NOMO-1 treated with DMSO at 0.1 percent for 48 hours (cell line): ENCODE results near the gene BAIAP2L2.

Experiments
- DNase-seq: peaks from one replicate; lab custom pipeline; 2025; ENCODE audit not compliant: unreplicated experiment; lab: John Stamatoyannopoulos, UW

BAIAP2L2 gene

DNA sequence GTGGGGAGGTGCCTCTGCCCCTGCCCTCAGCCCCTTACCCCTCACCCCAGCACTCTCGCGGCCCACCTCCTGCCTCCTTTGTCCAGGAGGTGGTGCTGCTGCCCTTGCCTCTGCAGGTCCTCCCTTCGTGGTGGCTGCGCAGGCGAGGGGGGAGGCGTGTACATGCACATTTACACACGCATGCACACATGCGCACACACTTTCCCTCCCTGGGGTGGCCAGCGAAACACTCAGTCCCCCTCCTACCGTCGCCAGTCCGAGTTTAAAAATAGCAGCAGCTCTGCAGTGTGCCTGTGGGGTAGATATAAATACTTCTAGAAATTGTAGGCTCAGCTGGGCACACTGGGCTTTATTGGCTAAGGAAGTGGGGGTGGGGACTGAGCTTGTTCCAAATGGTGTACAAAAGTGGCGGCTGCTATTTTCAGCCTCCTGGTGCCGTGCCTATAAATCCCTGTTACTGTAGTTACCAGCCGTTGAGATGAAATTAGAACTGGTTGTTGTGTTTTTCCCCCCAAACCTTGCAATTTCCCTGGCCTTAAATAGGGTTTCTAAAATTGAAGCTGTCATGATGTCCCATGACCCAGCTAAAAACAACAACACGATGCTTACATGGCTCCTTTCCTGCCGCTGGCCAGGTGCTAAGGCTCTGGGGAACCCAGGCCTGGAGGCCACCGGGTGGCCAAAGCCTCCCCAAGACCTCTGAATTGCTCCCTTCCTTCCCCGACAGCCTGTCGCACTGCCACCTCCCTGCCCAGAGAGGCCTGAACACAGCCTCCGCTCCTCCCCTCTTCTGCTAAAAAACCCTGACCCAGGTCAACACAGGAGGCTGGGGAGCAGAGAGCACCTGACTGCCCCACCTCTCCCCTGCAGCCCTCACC, 40.9 kb downstream of the BAIAP2L2 start:
- peak; percentile 78 for DNase-seq

DNA sequence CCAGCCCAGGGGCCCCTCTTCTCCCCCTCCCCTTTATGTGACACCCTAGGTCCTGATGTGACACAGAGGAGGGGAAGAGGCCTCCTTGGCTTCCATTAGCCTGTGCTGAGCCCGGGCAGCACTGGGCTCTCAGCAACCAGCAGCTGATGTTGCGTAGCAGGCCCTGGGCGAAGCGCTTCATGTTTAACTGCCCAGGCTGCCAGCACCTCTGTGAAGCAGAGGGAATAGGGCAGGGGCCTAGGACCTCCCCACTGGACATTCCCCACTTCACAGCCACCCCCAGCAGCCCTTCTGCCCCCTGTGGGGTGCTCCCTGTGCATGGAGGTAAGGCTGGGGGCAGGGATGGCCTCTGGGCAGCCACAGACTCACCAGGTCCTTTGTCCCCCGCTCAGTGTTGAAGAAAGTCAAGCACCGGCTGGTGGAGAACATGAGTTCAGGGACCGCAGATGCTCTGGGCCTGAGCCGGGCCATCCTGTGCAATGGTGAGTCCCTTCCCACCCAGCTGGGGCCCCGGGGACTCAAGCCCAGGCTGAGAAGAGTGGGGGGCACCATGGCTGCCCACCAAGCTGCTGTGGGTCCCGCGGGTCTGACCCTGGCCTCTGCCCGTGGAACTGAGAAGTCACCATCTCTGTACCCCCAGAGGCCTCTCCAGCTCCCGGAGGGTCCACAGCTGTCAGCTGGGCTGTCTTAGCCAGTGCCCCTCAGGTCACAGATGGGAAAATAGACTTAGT, 41.7 kb downstream of the BAIAP2L2 start:
- no peak for DNase-seq

DNA sequence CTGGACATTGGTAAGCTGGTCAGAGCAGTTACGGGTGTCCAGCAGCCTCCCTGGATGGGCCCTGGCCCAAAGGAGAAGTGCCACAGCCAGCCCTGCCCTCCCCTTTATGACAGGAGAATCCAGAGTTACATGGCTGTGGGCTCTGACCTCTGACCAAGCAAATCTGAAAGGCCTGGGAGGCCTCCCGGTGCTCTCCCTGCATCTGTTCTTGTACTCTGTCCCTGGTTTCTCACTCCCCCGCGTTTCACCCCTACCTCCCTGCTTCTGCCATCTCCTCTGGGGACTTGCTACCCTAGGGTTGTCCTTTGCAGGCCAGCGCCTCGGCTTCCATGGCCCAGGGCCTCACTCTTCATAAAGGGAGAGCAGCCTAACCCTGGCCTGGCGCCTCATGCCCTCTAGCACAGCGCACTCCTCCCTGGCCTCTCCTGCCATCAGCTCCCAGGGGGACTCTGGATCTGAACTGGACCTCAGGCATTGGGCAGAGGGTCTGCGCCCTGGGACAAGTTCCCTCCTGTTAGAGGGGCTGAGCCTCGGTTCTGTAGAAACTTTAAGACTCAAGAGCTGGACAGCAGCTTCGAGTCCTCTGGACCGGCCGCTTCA, 42.6 kb downstream of the BAIAP2L2 start:
- DNase-seq, result no peak

DNA sequence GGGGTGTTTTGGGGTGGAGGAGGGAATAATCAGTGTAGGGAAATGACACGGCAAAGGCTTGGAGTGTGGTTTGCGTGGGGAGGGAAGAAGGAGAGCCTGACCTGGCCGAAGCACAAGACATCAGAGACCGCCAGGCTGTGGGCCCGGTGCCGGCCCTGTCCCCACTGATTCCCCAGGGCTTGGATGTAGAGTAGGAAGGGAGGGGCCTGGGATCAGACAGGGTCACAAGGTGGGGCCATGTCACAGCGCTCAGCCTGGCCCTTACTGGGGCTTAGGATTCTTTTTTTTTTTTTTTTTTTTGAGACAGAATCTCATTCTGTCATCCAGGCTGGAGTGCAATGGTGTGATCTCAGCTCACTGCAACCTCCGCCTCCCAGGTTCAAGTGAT, 43.5 kb downstream of the BAIAP2L2 start:
- DNase-seq, result no peak

DNA sequence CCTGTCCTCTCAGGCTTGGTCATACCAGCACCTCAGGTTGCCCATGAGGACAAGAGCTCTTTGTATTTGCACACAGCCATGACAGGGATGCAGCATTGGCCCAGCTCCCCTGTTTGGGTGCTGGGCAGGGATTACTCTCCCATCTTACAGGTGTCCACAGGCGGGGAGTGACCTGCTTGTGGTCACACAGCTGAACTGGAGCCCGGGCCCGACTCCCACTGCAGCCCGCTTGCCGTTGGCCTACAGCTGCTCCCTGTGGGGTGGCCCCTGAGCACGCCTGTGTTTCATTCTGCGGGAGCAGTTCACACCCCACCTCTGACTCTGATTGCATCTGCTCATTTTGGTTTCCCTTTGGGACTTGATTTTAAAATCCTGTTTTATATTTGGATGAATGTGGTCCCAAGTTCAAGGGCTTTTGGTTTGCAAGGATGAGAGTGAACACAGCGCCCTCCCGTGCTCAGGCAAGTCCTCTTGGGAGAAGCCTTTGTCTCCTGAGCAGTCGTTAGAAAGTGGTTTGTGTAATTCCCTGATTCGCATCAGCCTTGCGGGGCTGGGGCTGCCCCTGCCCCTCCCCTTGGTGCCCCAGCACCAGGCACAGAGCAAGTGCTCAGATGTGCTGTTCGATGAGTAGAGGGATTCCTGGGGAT, 44.0 kb downstream of the BAIAP2L2 start:
- DNase-seq, result no peak

DNA sequence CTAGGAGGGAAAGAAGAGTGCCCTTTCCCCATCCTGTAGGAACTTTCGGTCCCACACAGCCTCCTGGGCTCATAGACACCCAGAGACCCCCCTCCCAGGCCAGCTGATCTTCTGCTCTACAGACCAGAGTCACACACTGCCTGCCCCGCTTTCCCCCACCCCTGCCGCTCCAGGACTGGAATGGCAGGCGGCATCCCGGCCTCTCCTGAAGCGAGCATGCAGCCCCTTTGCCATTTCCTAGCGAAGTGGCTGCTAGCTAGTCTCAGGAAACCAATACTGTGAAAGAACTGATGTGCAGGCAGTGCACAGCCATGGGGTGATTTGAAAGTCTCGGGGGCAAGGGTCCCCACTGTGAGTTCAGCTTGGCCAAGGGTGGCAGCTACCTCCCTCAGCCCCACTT, 44.9 kb downstream of the BAIAP2L2 start:
- no peak for DNase-seq

DNA sequence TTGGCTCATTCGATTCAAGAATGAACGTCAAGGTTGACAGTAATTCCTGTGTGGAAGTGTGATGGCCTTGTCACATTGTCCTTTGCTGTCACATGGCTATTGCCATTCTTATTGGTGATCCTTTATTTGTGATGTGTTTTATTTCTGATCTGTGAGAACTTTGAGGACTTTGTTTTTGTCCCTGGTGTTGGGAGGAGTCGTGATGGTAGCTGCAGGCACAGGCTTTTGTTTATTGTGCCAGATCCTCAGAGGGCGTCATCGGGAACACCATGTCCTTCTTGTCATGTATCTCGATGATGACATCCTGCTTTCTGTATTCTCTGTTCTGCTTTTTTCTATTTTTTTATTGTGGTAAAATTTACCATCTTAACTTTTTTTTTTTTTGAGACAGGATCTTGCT, 47.7 kb downstream of the BAIAP2L2 start:
- DNase-seq, result peak; percentile 29

DNA sequence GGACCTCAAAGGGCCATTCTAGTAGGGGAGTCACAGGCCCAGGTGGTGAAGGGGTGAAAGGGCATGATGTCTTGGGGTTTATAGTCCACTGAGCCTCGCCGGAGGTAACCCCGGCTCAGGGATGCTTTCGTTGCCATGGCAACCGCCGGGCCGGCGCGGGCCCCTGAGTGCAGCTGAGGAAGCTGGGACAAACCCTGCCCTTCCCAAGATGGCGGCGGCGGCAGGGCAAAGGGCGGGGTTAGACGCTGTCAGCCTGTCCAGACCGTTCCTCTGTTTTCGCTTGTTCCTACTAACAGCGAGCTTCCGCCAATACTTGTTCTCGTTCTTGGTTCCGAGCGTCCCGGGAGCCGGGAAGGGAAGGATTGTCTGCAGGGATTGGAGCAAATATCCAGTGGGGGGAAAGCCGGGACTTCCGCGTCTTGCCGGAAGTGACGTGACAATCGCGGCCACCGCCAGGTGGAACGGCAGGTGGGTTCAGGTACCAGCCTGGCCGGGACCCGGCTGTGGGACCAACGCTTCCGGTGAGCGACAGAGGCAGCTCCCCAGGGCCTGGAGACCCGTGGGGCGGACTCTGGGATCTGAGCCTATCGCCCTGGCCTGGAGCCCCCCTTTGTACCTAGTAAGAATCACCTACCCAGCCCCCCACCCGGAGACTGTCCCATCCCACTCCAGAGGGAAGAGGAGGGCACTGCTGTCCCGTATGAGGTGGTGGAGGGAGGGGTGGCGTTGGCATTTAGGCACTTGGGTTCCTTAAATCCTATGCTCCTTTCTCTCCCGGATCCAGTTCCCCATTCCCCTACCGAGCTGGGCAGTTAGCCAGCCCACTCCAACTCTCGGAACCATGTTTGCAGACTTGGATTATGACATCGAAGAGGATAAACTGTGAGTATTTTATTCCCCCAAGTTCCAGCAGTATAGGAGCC, 53.3 kb downstream of the BAIAP2L2 start, which contains the start of gene PICK1:
Gene PICK1, plus strand, starts transcription at position 436 of the 923 bp plus-strand sequence. Its CDS starts 406 bp downstream, at position 842.
- DNase-seq, result peak; percentile 80

DNA sequence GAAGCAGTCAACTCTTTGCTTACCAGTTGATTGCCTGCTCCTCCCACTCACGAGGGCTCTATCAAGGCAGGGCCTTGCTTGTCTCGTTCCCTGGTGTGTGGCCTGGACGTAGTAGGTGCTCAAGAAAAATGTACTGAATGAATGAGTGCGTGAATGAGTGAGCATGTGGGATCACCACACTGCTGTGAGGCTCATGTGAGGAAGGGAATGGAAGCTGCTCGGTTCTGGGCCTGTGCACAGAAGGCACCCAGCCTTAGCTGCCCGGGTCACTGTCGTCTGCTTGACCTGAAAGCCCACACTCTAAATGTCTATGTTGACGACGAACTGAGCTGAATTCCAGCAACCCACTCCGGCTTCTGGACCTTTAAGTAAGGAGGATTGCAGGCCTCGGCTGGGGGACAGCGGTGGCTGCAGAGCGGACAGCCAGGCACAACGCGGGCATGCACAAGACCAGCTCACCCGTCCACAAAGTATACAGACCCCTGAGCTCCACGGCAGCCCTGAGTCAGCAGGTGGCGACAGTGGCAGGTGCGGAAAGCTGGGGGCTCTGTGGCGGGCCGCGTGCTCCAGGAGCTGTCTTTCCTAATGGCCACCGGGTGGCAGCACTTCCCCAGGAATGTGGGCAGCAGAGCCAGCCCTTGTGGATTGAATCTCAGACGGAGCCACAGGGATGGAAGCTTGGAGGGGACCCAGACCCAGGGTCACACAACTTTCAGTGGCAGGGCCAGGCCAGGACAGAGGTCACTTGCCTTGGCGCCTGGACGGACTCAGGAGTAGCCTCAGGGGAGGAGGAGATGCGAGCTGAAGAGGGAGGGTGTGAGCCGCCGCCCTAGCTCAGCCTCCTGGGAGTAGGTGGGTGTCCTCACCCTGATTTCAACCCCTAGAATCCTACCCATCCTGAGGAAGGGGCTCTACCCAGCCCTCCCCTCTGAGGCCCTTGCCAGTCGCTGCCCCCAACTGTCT, 58.3 kb downstream of the BAIAP2L2 start:
- peak; percentile 72 for DNase-seq

DNA sequence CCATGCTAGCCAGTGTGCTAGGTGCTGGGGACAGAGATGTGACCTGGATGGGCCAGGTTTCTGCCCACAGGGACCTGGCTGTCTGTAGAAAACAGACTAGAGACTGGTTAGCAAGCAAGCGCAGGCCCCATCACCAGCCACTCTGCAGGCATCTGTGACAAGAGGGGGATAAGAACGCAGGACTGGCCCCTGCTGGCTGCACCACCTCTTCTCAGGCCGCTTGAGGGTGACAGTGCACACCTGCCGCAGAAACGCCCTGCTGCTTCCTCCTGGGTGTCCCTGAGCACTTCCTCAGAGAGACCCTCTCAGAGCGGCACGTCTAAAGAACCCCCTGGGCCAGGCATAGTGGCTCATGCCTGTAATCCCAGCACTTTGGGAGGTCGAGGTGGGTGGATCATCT, 59.2 kb downstream of the BAIAP2L2 start:
- DNase-seq, result no peak

DNA sequence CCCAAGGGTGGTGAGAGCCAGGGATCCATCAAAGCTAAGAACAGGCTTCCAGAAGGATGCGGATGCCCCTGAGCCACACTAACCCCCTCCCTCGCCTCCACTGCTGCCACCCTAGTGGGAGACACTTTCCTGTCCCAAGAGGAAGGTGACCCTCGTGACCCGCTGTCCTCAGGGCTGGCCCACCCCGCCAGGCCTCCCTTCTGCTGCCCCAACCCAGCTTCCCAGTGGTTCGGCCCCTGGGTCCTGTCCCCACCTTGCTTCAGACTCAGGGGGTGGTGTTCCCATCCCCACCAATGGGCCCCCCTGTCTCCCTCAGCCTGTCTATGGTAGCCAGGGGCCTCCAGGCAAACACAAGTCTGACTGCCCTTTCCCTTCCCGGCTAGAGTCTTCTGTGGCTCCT, 59.8 kb downstream of the BAIAP2L2 start:
- DNase-seq, result no peak

DNA sequence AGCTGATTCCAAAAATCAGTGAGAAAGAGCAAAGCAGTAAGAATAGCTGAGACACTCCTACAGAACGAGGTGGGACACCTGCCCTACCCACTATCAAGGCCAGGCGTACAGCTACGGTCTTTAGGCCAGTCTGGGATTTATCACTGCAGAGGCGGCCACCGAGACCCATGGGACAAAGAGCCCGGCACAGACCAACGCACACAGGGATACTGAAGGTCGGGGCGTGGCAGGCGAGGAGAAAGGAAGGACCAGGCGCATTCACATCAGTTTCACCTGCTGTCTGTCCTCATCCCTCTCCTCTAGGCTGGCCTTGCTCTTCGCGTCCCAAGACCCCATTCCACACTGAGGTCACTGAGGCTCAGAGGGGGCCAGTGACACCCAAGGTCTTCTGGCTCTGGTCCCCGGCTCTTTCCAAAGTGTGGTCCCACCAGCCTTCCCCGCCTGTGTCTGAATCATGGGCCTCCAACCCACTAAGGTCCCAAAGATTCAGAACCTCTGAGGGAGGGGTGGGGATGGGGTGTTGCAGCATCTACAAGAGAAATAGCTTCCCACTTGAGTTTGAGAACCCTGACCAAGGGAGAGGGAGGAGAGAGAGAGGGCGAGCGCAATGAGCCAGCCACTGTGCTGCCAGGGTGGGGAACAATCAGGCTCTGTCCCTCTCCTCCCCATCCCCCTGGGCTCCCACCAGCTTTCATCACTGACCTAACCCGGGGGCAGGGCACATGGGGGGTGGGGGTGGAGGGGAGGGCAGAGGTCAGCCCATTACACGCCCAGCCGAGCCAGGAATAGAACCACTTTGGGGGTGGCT, 60.5 kb downstream of the BAIAP2L2 start:
- DNase-seq, result no peak

DNA sequence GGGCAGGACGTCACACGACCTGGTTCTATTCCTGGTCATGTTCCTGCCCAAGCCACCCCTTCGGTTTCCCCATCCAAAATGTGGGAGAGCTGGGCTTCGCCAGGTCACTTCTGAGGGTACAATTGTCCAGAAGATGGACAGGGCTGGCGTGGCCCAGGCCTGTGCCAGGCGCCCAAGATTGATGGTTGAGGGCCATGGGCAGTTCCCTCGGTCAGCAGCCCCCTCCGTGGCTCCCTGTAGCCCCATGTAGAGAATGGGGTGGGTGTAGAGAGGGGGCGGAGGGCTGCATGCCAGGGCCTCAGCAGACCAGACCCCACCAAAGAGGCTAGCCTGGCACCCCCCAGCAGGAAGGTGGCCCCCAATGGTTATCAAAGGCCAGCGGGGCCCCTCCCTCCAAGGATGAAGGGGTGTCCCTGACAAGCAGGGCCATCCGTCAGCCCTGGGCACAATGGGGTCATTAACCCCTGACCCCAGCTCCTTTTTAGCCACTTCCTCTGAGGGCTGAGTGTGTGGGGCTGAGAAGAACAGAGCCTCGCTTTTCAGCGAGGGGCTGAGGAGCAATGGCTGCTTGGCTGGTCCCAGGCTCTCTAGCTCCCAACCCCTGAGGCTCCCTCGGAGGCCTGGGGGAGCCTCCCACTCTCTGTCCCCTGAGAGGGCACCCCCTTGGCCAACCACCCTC, 64.3 kb downstream of the BAIAP2L2 start:
- DNase-seq, result no peak

DNA sequence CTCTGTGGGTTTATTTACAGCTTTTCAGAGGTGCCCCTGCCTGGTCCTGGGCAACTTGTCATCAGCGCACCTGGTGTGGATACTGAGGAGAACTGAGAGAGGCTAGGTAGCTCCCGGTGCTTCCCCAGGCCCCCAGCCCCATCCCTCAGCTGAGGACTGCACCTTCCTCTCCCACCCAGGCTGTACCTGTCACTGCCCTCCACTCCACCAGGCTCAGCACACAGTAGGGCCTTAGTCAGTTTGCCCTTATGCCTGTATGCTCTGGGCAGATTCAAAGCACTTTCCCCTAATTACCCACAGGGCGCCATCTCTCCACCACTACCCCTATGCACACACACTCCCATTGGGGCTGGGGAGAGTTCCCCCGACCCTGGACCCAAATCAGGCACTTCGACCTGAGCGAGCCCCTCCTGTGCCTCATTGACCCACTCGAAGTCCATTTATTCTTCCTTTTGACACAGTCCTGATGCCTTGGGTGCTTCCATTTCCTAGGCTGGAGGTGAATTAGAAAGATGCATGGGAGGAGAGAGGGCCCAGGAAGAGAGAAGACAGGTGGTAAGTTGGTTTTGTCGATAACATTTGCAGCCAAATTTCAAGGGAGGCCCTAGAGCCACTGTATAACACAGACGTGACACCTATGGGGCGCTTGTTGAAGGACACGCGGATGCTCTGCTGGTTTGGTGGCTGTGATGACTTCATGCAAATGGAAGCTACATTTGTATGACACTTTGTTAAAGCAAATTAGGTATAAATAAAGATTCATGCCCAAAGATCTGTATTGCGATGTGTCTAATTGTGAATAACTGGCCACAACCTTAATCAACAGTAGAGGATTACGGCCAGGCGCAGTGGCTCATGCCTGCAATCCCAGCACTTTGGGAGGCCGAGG, 67.1 kb downstream of the BAIAP2L2 start:
- DNase-seq, result no peak

DNA sequence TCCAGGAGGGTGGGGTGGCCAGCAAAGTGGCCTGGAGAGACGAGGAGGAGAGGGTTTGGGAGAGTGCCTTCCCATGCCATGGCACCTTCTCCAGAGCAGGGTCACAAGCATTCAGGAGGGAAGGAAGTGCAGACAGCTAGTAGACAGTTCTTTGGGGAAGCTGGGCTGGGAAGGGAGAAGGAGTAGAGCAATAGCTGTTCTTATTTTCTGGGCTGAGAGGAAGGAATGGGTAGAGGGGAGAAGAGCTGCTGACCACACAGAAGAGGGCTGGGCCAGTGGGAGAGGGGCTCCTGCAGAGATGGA, 68.0 kb downstream of the BAIAP2L2 start:
- no peak for DNase-seq

DNA sequence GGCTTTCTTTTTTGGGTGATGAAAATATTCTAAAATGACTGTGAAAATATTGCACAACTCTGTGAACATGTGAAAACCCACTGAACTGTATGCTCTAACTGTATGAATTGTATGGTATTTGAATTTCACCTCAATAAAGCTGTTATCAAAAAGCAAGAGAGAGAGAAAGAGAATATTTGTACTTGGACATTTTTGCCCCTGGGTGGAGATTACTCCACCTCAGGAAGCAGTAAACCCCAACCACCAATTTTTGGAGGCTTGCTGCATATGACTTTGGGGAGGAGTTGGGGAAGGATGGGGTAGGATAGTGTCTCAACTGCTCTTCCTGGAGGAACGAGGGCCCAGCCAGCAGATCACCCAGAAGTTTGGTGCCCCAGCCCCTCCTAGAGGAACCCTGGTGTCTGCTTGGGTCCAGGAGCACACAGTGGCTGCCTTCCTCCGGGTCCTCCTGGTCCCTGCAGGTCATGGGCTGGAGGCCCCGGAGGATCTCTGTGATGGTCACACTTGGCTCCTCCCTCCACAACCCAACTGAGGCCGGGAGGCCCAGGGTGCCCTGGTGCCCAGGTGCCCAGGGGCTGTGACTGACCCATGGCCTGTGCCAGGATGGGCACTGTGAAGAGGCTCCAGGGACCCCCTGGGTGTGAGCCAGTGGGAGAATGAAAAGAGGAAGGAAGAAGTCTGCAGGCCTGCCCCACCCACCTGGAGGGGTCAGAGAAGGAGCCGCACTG, 68.6 kb downstream of the BAIAP2L2 start:
- peak; percentile 20 for DNase-seq
